ENCODE measurements around the gene FOXA1.

The FOXA1 gene

DNA sequence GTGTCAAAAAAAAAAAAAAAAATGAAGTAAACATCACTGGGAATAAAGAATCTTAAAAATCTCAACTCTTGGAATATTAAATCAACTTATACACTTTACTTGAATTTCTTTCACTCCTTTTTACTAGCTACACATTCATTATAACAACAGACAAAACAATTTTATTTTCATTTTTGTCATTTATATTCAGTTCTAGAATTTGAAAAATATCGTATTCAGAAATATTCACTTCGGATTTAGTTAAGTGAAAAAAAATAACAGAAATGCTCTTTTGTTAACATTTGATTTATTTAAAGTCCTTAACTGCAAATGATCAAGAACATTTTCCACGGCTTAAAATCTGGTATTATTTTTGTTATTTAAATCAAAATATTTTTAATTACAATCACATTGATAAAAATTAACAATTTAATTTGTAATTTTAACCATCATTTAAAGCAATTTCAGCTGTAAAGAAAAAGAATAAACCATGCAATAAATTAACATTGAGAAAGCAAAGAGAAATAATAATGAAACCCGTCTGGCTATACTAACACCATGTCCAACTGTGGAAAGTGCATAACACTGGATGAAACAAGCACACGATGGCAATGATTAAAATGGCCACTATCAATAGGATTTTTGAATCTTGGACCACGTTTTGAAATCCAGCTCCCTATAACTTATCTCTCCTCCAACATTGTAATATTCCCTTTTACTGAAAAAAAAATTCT lies 5.2 kb downstream of the FOXA1 start:
- DNase-seq (ENCODE audit: low read depth): no peak

DNA sequence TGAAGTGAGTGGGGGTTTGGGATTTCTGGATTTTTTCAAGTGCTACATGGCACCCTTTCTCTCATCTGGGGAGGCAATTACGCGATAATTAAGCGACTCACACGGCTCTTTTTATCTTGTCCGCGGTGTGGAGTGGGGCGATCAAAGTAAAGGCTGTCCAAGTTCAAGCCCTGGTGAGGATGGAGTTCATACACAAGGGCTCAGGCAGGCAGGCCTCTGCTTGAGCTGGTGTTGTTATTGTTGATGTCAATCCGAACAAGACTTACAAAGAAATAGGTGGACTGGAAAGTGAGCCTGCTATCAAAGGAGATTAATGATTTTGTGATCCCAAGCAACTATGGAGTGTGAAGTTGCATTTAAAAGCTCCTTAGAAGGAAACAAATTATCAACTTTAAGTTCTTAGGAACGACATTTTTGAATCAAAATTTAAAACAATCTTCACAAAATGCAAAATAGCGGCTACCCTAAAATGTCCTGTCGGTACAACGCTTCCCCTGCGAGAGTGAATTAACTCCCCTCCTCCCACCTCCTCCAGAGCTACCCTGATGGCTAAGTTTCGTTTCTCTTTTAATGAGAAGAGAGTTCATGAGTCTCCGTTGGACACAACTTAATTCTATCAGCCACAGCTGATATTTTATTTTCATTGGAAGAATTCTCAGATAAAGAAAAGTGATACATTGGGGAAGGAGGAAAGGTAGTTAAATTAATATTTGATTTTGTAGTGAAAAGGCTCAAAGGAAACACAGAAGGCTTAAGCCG lies 5.9 kb downstream of the FOXA1 start:
- no peak for DNase-seq (ENCODE audit: low read depth)

DNA sequence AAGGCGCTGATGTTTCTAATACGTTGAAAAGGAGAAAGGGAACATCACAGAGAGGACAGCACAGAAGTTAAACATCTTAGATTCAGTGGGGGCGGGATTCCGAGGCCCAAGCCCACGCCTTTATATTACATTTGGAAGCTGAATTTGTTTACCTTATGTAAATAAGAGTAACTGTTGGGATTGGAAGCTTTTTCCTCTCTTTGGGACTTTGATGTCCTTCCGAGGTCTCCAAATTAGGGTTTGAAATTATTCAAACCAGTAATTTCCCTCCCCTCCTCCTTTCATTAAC lies 6.4 kb downstream of the FOXA1 start:
- DNase-seq (ENCODE audit: low read depth): no peak

DNA sequence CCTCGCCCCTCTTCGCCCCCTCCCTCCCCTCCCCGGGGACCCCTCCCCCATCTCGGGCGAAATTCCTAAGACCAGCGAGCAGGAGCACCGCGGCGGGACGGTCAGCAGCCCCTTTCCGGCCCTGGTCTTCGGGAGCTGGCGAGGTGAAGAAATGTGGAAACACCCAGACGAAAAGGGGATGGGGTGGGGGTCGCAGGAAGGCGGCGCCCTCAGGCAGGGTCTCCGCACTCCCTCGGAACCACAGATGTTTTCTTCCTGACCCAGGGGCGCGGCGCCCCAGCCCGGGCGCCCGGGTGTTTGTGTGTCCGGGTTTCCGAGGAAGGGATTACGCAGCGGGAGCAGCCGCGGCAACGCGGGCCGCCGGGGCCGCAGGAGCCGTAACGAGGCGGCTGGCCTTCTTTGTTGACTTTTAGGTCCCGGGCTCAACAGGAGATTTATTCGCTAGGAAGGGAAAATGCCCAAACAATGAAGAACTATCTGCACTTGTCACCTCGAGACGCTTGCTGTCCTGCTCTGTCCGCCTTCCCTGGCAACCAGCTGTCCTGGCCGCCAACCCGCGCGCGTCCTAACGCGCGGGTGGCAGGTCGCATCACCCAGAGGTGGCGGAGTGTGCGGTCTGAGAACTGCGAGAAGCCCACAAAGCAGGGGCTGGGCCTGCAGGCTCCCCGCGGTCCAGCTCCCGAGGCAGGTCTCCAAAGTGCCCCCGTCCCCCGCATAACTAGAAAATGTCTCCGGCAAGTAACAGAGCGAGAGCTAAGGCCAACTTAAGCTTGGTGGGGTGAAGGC lies 7.0 kb downstream of the FOXA1 start:
- DNase-seq (ENCODE audit: low read depth): no peak

DNA sequence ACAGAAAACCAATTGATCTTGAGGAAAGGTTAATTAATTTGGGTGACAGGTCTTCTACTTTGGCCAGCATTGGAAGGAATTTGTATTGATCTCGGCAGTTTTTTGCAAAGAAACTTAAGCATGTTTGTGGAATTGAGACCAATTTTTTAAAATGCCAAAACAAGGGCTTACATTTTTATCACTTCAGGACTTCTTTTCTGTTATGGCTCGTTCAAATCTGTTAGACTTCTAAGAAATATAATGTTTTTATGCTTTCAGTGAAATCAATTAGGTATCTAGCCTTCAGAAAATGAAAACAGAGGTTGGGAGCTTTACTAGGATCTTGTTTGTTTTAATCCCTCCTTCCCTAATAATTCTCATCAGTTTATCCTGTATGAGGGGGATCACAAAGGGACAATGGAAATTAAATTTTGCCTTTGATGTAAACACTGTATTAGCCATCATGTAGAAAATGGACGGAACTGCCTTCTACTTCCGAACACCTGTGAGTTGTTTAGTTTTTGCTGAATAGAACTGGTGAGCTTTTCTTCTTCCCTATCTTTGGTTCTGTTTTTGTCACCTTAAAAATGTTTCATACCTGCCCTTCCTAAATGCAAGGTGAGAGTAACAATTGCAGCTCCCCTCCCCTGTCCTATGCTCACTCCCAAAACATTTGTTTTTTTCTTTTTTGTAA lies 7.8 kb downstream of the FOXA1 start:
- DNase-seq (ENCODE audit: low read depth): no peak

DNA sequence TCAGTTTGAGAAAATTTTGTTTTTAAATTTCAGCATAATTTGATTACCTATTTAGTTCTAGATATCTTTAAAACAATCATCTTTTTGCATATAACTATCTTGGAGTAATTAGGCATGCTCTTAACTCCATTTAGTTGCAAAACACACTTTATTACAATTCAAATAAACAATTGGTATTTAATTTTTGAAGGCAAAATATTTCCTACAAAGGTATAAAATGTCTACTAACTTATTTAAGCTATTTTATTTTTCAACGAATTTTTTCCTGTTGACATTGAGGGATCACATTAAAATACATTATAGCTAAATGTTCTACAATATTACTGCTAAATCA lies 8.3 kb downstream of the FOXA1 start:
- DNase-seq (ENCODE audit: low read depth): no peak

DNA sequence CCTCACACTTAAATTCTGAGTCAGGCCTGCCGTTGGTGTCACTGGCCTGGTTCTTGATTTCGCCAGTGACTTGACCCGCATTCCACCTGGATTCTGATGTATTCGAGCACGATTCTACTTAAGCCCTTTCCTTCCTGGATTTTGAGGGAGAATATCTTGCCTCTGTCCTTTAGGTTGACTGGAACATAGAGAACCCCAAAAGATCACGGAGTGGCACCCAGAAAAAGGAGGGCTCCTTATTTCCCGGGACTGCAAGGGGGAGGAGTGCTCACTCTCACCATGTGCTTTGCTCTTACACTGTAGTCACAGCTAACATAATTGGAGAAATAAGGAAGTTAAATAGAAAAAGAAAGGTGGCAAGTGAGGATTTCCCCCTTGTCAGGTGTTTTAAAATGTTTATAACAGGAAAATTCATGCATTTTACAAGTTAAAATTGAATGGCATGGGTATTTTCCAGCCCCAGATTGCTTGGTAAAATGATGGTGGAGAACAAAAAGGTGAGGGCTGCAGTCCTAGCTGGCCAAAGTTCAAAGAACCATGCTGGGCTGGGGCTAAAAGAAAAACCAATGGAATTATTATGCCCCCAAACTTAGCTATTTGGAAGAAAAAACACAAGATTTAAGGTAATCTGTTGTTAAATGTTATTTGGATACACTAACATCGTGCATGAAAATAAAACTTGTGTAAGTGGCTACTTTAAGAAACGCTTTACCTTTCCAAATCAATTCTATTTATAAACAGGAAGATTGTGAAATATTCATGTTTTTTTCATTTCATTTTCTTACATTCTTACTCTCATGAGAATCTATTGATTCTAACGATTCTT lies 8.9 kb downstream of the FOXA1 start:
- DNase-seq (ENCODE audit: low read depth): no peak

DNA sequence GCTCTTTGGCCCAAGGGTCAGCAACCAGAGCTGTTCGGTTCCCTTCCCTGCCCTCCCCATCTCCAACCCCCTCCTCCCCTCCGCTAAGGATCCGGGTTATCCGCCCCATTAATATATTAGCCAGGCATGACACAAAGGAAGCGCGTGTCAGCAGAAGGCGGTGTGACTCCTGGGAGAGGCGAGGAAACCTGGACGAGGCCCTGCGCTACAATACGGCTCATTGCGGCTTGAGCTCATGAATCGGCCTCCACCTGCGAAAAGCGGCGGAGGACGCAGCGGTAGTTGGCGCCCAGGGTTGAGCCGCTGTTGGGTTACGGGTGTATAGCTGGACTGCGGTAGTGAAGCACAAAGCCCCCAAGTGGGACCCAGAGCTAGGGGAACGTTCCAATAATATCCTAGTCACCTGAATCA lies 9.9 kb downstream of the FOXA1 start:
- DNase-seq (ENCODE audit: low read depth): no peak

DNA sequence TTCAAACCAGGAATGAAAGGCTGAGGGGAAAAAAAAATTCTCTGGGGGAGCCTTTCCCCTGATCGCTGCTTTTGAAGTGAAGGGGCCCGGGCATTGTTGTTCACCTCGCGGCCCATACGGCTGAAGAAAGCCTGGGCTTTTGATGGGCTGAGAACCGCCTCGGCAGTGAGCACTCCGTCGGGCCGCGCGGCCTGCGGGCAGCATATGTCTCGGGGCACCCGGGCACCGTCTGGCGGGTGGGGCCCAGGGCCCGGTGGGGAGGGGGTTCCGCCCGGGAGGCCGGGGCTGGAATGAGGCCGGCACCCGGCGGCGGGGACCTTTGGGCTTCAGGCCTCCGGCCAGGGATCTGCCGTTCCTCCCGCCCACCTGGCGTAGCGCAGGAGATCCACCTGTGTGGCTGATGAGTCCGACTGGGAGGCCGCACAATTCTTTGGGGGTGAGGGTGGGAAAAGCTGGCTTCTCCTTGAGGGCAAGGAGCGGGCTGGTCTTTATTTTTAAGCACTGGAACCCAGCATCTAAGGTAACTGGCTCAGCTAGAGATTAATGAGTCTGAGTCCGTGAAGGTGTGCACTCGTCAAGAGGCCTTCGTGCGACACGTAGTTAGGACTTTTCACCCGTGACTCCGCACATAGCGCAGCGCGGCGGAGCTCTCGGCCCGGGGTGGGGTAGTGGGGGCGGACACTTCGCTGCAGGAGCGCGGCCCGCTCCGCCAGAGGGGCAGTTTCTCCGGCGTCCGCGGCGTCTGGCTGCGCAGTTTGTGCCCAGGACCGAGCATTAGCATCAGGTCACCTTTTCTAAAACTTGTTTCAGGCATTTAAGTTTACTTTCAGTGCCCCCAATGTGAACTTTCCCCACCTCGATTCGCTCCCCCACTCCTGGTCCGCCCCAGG lies 10.6 kb downstream of the FOXA1 start:
- DNase-seq (ENCODE audit: low read depth): no peak

DNA sequence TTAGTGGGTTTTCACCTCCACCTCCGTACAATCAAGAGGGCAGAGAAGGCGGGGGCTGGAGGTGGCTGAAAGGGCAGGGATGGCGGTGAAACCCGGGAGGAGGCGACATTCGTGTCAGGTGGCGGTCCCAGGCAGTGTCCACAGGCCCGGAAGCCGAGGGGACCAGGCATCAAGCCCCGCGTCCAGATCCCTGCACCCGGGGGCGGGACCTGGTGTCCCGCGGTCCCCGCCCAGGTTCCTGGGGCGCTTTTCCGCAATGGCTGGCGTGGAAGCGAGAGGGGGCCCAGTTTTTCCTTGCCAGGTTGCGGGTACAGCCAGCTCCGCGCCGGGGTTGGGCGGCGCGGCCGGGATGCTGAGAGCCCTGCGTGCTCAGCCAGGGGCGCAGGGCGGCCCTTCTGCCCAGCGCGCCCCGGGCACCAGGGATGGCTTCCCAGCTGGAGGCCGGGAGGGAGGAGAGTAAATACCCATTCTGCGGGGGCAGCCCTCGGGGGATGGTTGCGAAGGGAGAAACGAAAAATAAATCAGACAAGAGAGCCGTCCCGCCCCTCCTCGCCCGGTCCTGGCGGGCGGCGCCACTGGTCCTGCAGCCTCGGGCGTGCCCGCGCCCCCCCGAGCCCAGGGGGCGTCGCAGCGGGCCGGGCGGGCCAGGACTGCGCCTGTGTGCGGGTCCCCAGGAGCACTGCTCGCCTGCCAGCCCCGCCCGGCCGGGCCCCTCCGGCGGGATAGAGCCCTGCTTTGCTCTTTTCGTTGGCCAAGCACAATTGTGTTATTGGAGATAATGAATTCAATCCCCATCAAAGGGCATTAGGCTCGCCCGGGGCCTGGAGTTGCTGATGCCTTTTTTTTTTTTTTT lies 11.5 kb downstream of the FOXA1 start:
- no peak for DNase-seq (ENCODE audit: low read depth)

DNA sequence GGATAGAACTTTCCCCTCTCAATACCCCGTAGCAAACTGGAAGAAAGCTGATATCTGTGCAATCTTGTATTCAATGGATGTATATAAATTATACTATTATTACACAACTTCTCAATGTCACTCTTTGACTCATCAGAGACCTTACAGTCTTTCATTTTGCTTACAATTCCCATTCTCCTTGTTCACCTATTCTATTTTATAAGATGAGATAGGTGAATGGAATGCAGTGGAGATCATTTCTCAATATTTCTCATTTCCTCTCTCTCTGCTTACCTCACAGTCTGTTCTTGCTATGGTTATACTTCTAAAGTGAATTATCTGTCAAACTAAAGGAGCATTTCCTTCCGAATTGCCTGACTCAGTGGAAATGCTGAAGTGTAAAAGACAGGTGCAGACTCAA lies 14.9 kb downstream of the FOXA1 start:
- no peak for DNase-seq (ENCODE audit: low read depth)

DNA sequence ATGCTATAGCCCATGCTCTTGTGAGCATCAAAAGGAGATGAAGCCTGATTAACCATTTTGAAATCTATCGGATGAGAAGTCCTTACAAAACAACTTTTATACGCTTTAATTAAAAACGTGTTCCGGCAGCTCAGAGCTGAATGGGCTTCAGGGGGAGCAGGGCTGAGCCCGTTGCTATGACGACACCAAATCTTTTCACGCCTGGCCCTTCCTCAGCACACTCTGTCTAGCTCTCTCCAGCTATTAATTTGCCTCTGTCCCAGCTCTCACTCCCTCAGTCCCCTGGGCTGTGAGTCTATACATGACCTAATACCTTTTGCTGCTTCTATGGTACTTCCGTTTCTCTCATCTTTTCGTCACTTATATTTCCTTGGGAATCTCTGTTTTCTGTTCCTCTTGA lies 15.8 kb downstream of the FOXA1 start:
- DNase-seq (ENCODE audit: low read depth): no peak

DNA sequence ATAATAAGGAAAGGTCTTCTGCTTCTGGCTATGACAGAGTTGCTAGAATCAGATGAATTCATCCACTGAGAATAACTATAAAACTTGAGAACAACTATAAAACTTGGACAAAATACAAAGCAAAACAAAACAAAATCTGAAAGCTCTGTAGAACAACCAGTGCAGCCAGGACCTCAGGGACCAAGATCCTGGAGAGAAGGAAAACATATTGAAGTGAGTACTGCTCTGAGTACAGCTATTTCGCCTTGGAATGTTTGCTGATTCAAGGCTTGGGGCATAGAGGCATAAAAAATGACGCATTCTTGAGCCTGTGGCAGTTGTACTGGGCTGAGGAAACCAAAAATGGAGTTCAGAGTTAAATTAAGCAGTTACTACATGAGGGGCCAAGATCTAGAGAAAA lies 21.7 kb downstream of the FOXA1 start:
- no peak for DNase-seq (ENCODE audit: low read depth)

DNA sequence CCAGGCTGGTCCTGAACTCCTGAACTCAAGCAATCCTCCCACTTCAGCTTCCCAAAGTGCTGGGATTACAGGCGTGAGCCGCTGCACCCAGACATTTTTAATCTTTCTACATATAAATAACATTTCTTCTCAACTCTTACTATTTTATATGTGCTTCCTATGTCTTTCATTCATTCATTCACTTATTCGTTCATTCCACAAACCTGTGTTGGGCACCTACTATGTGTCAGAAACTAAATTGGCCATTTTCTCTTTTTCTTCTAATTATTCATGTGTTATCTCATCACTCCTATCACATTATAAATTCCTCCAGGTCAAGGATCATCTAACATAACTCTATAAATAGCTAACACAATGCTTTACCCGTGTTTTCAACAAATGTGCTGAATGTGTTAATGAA lies 23.7 kb downstream of the FOXA1 start:
- DNase-seq (ENCODE audit: low read depth): no peak

DNA sequence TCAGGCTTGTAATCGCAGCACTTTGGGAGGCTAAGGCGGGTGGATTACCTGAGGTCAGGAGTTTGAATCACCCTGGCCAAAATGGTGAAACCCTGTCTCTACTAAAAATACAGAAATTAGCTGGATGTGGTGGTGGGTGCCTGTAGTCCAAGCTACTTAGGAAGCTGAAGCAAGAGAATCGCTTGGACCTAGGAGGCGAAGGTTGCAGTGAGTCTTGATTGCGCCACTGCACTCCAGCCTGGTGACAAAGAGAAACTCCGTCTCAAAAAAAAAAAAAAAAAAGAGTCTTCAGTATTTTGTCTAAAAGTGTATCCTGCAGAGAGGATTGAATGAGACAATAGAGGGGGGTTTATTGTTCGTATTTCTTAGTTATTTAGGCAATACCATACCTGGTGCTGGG lies 25.3 kb downstream of the FOXA1 start:
- DNase-seq (ENCODE audit: low read depth): no peak

DNA sequence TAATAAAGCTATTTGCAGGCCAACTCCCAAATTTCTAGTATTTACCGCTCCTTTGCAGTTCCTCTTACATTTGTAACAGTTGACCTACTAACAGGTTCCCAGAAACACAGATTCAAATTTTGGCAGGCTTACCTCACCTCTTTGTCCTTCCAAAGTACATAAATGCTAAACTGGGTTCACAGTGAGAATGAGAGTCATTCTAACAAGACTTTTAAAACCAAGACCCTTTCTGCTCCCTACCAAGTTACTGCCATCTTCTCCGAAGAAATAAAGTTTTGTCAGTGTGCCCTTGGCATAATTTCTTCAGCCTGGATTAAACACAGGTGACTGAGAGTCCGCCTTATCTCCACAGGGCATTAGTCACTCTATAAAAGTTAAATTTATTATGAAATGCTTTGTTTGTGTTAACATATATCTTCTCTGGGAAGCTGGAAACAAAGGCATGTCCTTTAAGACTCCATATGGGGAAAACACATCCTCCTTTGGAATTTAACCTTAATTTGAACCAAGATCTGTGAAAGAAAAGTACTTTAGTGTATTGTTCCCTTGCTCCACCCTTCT lies 28.2 kb downstream of the FOXA1 start:
- no peak for DNase-seq (ENCODE audit: low read depth)

DNA sequence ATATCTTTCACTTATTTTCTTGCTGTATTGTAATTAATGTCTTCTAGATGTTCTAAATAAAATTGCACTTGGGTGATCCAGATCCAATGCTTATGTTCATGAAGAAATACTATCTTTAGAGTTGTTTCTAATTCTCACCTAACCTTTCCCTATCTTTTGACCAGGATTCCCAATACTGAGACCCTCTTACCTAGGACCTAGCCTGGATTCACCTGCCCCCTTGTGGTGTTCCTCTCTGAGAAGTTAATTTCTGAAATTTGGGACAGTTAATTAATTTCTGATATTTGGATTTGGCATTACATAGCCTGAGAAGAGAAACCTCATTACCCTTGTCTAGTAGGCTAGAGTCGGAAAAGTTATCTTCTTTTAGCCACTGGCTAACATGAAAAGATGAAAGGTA lies 29.5 kb downstream of the FOXA1 start:
- DNase-seq (ENCODE audit: low read depth): no peak

DNA sequence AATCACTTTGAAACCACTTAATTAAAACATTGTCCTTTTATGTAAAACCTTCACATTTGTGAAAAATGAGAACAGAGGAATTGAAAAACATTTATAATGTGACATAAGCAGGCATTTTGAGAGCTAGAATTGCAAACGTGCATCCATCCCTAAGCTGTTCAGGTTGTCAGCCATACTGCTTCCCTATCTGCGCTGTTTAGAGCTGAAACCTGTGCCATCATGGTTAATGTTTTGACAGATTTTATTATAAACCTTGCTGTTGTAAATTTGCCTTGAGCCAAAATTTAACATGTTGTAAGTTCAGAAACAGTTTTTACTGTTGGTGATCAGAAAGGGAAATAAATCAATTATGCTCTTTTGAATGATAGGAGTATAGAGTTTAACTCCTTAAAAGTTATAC lies 31.9 kb downstream of the FOXA1 start:
- DNase-seq (ENCODE audit: low read depth): no peak

DNA sequence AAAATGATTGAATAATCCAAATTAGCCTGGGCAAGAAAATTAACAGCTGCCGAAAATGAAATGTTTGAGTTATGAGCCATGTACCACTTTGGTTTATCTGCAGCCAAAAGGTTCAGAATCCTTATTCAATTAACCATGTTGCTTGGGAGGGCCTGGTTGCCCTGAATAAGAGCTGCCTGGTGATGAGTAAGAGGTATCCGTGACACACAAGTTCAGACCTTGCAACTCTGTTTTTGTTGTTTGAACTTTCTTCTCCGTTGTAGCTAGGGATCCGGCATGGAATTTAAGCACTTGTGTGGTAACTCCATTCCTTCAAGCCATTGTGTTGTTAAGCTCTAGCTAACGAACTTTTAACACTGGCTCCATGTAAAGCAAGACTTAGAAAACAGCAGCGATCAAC lies 35.7 kb downstream of the FOXA1 start:
- DNase-seq (ENCODE audit: low read depth): no peak

DNA sequence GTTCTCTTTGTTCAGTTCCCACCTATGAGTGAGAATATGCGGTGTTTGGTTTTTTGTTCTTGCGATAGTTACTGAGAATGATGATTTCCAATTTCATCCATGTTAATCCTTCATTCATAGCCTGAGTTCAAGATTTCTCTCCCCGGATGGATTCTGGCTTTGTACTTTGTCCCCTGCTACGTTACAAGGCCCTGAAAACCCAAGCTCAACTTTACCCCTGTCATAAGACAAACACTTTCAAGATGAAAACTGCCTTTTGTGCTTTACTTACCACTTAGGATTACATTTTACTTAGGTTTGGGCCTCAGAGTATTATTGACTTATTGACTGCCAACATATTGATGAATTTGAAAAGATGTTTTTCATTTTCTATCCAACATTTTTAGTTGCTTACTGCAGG lies 36.3 kb downstream of the FOXA1 start:
- no peak for DNase-seq (ENCODE audit: low read depth)

Measured in stimulated activated CD8-positive, alpha-beta memory T cell treated with anti-CD3 and anti-CD28 coated beads, Interleukin-12 subunit alpha, Interleukin-12 subunit beta, amount 100 ng/mL, for 1 hour (primary cell).